ENCODE results near the gene ALKBH3. TPM values are rescaled to one million over a fixed set of nuclear protein-coding genes. Genes with fewer than 3 reads are reported as not detected.

ALKBH3 gene
- total RNA-seq, 4 donors from 2014 or later = 24.1 to 47.2 (median 28.0) TPM

DNA sequence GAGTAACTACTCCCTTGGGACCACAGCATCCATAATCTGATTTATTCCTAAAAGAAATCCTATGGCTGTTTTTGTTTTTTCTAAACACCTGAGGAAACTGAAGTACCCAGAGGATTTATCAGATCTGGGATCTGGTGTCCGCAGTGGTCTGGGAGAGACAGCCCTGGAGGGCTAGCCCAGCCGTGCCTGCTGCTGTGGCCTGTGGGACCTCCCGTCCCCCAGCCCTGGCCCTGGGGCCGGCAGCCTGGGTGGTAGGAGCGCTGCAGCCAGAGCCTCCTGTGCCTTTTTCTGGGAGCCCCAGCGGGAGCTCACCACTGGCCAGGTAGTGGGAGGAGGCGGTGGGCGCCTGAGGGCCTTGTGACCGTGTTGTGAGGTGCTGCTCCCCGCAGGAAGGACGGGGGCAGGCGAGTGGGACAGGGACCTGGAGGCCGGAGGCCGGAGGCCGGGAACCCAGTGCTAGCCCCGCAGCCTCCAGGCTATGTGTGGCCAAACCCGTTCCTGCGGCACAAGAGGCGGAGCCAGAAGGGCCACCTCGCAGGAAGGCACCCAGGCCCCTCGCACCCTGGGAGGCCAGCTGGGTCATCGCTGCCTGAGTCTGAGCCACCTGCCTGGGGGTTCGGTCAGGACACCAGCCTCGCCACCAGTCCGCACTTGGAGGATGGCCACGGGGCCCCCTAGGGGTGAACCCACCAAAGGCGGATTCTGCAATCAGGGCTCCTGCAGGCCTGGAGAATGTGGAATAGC, 43.7 kb downstream of the ALKBH3 start:
- WGBS = 90% methylated on average over 7 of the region's 27 CpGs
- peak overlapping the region; percentile 72 for H3K27ac ChIP-seq

DNA sequence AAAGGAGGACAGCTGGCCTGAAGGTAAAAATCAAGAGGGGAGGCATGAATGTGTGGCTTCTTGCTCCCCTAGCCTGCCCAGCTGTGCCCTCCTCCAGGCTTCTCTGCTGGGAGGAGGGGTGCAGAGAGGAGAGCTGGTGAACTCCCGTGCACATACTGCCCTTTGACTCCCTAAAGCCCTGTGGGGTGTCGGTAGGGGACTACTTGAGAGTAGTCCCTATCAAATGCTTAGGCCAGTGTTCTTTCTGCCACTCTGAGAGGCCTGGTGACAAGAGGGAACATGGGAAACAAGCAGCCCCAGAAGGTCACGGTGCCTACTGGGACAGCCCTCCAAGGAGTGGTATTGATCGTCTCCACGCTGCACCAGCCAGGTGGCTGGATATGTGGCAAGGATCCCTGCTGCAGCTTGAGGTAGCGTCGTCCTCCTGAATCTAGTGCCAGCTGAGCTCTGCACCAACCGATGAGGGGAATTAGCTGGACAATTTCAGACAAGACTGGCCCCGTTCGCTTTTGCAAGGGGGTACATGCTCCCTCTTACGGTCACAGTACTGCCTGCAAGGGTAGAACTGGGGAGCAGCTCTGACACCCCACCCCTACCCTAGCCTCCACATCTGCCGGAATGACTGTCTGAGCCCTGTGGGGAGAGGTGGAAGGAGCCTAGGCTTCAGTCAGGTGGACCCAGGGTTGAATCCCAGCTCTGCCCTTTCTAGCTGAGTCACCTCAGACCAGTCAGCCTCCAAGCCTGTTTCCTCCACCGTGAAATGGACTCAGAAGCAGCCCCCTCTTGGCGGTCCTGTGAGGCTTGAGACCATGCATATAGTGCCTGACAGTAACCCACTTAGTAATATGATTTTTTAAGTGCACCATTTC, 44.7 kb downstream of the ALKBH3 start:
- Histone ChIP-seq H3K27me3 (no peaks in the 10 kb centered on the region), H3K4me1 (peaks cover 39% of the 10 kb centered on the region), H3K9me3 (no peaks in the 10 kb centered on the region), H3K36me3 (peaks cover 17% of the 10 kb centered on the region), H3K4me3 (no peak overlapping the region), H3K27ac (no peak overlapping the region)
- TF ChIP-seq, protein P1, sequence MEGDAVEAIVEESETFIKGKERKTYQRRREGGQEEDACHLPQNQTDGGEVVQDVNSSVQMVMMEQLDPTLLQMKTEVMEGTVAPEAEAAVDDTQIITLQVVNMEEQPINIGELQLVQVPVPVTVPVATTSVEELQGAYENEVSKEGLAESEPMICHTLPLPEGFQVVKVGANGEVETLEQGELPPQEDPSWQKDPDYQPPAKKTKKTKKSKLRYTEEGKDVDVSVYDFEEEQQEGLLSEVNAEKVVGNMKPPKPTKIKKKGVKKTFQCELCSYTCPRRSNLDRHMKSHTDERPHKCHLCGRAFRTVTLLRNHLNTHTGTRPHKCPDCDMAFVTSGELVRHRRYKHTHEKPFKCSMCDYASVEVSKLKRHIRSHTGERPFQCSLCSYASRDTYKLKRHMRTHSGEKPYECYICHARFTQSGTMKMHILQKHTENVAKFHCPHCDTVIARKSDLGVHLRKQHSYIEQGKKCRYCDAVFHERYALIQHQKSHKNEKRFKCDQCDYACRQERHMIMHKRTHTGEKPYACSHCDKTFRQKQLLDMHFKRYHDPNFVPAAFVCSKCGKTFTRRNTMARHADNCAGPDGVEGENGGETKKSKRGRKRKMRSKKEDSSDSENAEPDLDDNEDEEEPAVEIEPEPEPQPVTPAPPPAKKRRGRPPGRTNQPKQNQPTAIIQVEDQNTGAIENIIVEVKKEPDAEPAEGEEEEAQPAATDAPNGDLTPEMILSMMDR (IDR thresholded peaks at IDR 0.05) = no peak
- TF ChIP-seq POLR2AphosphoS5 (IDR thresholded peaks at IDR 0.05) (no peak), POLR2A (IDR thresholded peaks at IDR 0.05) (no peak), EP300 (IDR thresholded peaks at IDR 0.05) (no peak)
- no peak for DNase-seq (ENCODE audit: low spot score in 2 of 2)
- WGBS = 91% methylated on average over 12 of the region's 14 CpGs

More for the DNA sequence above, 43.7 kb downstream of the ALKBH3 start:
- peaks cover 27% of the 10 kb centered on the region for H3K36me3 ChIP-seq
- no peak overlapping the region for H3K4me3 ChIP-seq
- TF ChIP-seq EP300 (IDR thresholded peaks at IDR 0.05) = no peak
- TF ChIP-seq, protein P1 (IDR thresholded peaks at IDR 0.05) = no peak
- H3K9me3 ChIP-seq = no peaks in the 10 kb centered on the region
- H3K27me3 ChIP-seq = no peaks in the 10 kb centered on the region
- H3K4me1 ChIP-seq = peaks cover 44% of the 10 kb centered on the region
- no peak for DNase-seq (ENCODE audit: low spot score in 2 of 2)

DNA sequence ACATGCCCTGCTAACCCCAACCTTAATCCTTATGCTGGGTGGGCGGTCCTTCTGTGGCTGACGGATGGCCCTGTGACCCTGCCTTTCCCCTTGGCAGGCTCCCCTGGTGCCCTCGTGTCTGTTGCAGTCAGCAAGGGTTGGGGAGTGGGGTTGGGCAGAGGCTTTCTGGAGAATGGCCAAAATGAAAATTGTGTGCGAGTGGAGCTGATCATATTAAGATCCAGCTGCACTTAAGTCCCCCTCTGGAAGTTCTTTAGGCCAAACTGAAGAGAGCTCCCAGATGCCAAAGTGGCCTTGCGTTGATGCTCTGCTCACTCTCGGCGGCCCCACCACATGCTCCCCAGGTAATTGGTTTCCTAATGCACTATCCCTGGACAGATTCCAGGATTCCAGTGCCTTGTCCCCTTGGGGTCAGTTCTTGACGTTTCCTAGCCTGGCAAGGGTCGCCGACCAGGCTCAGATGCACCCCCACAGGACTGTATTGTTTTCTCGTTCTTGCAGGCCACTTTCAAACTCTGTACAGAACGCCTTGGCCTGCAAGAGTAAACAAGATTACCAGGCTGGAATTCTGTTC, 45.4 kb downstream of the ALKBH3 start:
- WGBS = 65% methylated on average over 9 of the region's 12 CpGs
- peaks cover 34% of the 10 kb centered on the region for H3K4me1 ChIP-seq
- no peak for DNase-seq (ENCODE audit: low spot score in 2 of 2)
- no peaks in the 10 kb centered on the region for H3K9me3 ChIP-seq
- no peaks in the 10 kb centered on the region for H3K27me3 ChIP-seq
- peaks cover 10% of the 10 kb centered on the region for H3K36me3 ChIP-seq
- TF ChIP-seq POLR2A (IDR thresholded peaks at IDR 0.05) (no peak), POLR2AphosphoS5 (IDR thresholded peaks at IDR 0.05) (no peak), EP300 (IDR thresholded peaks at IDR 0.05) (no peak)
- TF ChIP-seq, protein P1 (IDR thresholded peaks at IDR 0.05) = no peak
- H3K27ac ChIP-seq = no peak overlapping the region
- no peak overlapping the region for H3K4me3 ChIP-seq

DNA sequence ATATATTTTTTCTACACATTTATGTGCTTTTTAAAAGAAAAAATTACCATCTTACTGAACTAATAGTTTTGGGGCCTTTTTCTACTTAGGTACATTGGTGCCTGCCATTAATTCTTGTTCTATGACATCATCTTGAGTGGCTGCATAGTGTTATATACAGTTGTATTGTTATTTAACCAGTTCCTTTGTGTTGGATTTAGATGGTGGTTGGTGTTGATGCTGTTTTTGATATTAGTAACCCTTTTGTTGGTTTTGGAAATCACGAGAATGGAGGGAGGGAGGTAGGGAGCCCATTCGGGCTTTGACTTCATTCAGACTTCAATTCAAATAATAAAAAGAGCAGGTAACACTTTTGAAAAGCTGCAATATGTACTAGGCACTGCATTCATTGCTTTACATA, 46.4 kb downstream of the ALKBH3 start:
- WGBS = 86% methylated on average over 2 of the region's 2 CpGs
- no peaks in the 10 kb centered on the region for H3K9me3 ChIP-seq
- TF ChIP-seq POLR2AphosphoS5 (IDR thresholded peaks at IDR 0.05) = no peak
- TF ChIP-seq, protein P1 (IDR thresholded peaks at IDR 0.05) = no peak
- no peak for TF ChIP-seq EP300 (IDR thresholded peaks at IDR 0.05)
- no peak for TF ChIP-seq POLR2A (IDR thresholded peaks at IDR 0.05)
- H3K36me3 ChIP-seq = peaks cover 4% of the 10 kb centered on the region
- H3K27ac ChIP-seq = no peak overlapping the region
- no peaks in the 10 kb centered on the region for H3K27me3 ChIP-seq
- H3K4me1 ChIP-seq = peaks cover 28% of the 10 kb centered on the region
- no peak for DNase-seq (ENCODE audit: low spot score in 2 of 2)
- H3K4me3 ChIP-seq = no peak overlapping the region
